ENCODE data around the gene PRKCE.

The PRKCE gene

GRCh38 chr2:46025081-46025480 lies 373.6 kb downstream of the PRKCE start:
- Histone ChIP-seq H2AK5ac (ENCODE audit: low read length) (no peak overlapping the region), H4K8ac (ENCODE audit: low read depth, low read length) (no peak overlapping the region), H3K79me2 (ENCODE audit: control insufficient read depth, insufficient read depth, low read length) (no peaks in the 10 kb centered on the region), H2BK5ac (ENCODE audit: low read length) (no peak overlapping the region), H3K79me1 (ENCODE audit: low read length) (no peaks in the 10 kb centered on the region), H3K4me3 (ENCODE audit: low read length) (no peak overlapping the region), H3K36me3 (ENCODE audit: control insufficient read depth, insufficient read depth, low read length) (no peaks in the 10 kb centered on the region), H3K18ac (ENCODE audit: low read length) (no peak overlapping the region), H2BK15ac (replicated peaks; ENCODE audit: low read depth) (no peak overlapping the region), H3K27ac (ENCODE audit: low read depth, low read length) (no peak overlapping the region), H3K56ac (ENCODE audit: low read length) (no peak overlapping the region), H4K5ac (ENCODE audit: low read length) (no peak overlapping the region), H2BK120ac (ENCODE audit: low read depth, low read length) (no peak overlapping the region), H3K27me3 (ENCODE audit: insufficient read depth, low read length, poor library complexity) (no peaks in the 10 kb centered on the region), H3K4me1 (ENCODE audit: control insufficient read depth, low read depth, low read length) (no peaks in the 10 kb centered on the region), H3K4ac (ENCODE audit: low read depth, low read length) (no peak overlapping the region), H3K23ac (ENCODE audit: low read length) (no peak overlapping the region), H3K9ac (ENCODE audit: low read length) (no peak overlapping the region), H3K4me2 (ENCODE audit: low read length) (no peak overlapping the region)
- no CpG with 5 or more reads among the region's 6 CpGs for WGBS (ENCODE audit: extremely low coverage, insufficient coverage, low lambda C conversion rate)
- DNase-seq, result no peak

- Histone ChIP-seq H3K79me1 (ENCODE audit: low read length) (no peaks in the 10 kb centered on the region), H3K27me3 (ENCODE audit: insufficient read depth, low read length, poor library complexity) (no peaks in the 10 kb centered on the region), H3K4ac (ENCODE audit: low read depth, low read length) (no peak overlapping the region), H2BK5ac (ENCODE audit: low read length) (no peak overlapping the region), H3K9ac (ENCODE audit: low read length) (no peak overlapping the region), H3K36me3 (ENCODE audit: control insufficient read depth, insufficient read depth, low read length) (no peaks in the 10 kb centered on the region), H3K56ac (ENCODE audit: low read length) (no peak overlapping the region), H2BK15ac (replicated peaks; ENCODE audit: low read depth) (no peak overlapping the region), H3K18ac (ENCODE audit: low read length) (no peak overlapping the region), H4K8ac (ENCODE audit: low read depth, low read length) (no peak overlapping the region), H3K4me3 (ENCODE audit: low read length) (no peak overlapping the region), H3K27ac (ENCODE audit: low read depth, low read length) (no peak overlapping the region), H2BK120ac (ENCODE audit: low read depth, low read length) (no peak overlapping the region), H4K5ac (ENCODE audit: low read length) (no peak overlapping the region), H3K4me2 (ENCODE audit: low read length) (no peak overlapping the region), H3K23ac (ENCODE audit: low read length) (no peak overlapping the region), H3K4me1 (ENCODE audit: control insufficient read depth, low read depth, low read length) (no peaks in the 10 kb centered on the region), H3K79me2 (ENCODE audit: control insufficient read depth, insufficient read depth, low read length) (no peaks in the 10 kb centered on the region), H2AK5ac (ENCODE audit: low read length) (no peak overlapping the region)
- WGBS (ENCODE audit: extremely low coverage, insufficient coverage, low lambda C conversion rate), result no CpG with 5 or more reads among the region's 1 CpG
- DNase-seq, result no peak
Measured at GRCh38 chr2:46025676-46026075, 374.2 kb downstream of the PRKCE start.

GRCh38 chr2:46026431-46026830 lies 375.0 kb downstream of the PRKCE start:
- Histone ChIP-seq H3K4me2 (ENCODE audit: low read length) (no peak overlapping the region), H3K56ac (ENCODE audit: low read length) (no peak overlapping the region), H3K27me3 (ENCODE audit: insufficient read depth, low read length, poor library complexity) (no peaks in the 10 kb centered on the region), H3K4me1 (ENCODE audit: control insufficient read depth, low read depth, low read length) (no peaks in the 10 kb centered on the region), H3K4ac (ENCODE audit: low read depth, low read length) (no peak overlapping the region), H3K4me3 (ENCODE audit: low read length) (no peak overlapping the region), H3K79me1 (ENCODE audit: low read length) (no peaks in the 10 kb centered on the region), H3K23ac (ENCODE audit: low read length) (no peak overlapping the region), H3K36me3 (ENCODE audit: control insufficient read depth, insufficient read depth, low read length) (no peaks in the 10 kb centered on the region), H4K8ac (ENCODE audit: low read depth, low read length) (no peak overlapping the region), H2BK15ac (replicated peaks; ENCODE audit: low read depth) (no peak overlapping the region), H3K79me2 (ENCODE audit: control insufficient read depth, insufficient read depth, low read length) (no peaks in the 10 kb centered on the region), H2BK5ac (ENCODE audit: low read length) (no peak overlapping the region), H3K18ac (ENCODE audit: low read length) (no peak overlapping the region), H2BK120ac (ENCODE audit: low read depth, low read length) (no peak overlapping the region), H3K9ac (ENCODE audit: low read length) (no peak overlapping the region), H4K5ac (ENCODE audit: low read length) (no peak overlapping the region), H3K27ac (ENCODE audit: low read depth, low read length) (no peak overlapping the region), H2AK5ac (ENCODE audit: low read length) (no peak overlapping the region)
- DNase-seq, result no peak
- WGBS (ENCODE audit: extremely low coverage, insufficient coverage, low lambda C conversion rate), result 100% methylated on average over 1 of the region's 1 CpG

GRCh38 chr2:46029332-46029811 lies 377.9 kb downstream of the PRKCE start:
- Histone ChIP-seq H2AK5ac (ENCODE audit: low read length) (no peak overlapping the region), H4K8ac (ENCODE audit: low read depth, low read length) (no peak overlapping the region), H3K18ac (ENCODE audit: low read length) (no peak overlapping the region), H3K4me1 (ENCODE audit: control insufficient read depth, low read depth, low read length) (no peaks in the 10 kb centered on the region), H2BK5ac (ENCODE audit: low read length) (no peak overlapping the region), H3K27me3 (ENCODE audit: insufficient read depth, low read length, poor library complexity) (no peaks in the 10 kb centered on the region), H3K23ac (ENCODE audit: low read length) (no peak overlapping the region), H3K79me1 (ENCODE audit: low read length) (no peaks in the 10 kb centered on the region), H3K27ac (ENCODE audit: low read depth, low read length) (no peak overlapping the region), H3K4me3 (ENCODE audit: low read length) (no peak overlapping the region), H2BK15ac (replicated peaks; ENCODE audit: low read depth) (no peak overlapping the region), H3K79me2 (ENCODE audit: control insufficient read depth, insufficient read depth, low read length) (no peaks in the 10 kb centered on the region), H2BK120ac (ENCODE audit: low read depth, low read length) (no peak overlapping the region), H3K4ac (ENCODE audit: low read depth, low read length) (no peak overlapping the region), H3K4me2 (ENCODE audit: low read length) (no peak overlapping the region), H3K9ac (ENCODE audit: low read length) (no peak overlapping the region), H3K36me3 (ENCODE audit: control insufficient read depth, insufficient read depth, low read length) (no peaks in the 10 kb centered on the region), H3K56ac (ENCODE audit: low read length) (no peak overlapping the region), H4K5ac (ENCODE audit: low read length) (no peak overlapping the region)
- no peak for DNase-seq
- WGBS (ENCODE audit: extremely low coverage, insufficient coverage, low lambda C conversion rate), result no CpG with 5 or more reads among the region's 5 CpGs

GRCh38 chr2:46030330-46030729 lies 378.9 kb downstream of the PRKCE start:
- Histone ChIP-seq H3K4me1 (ENCODE audit: control insufficient read depth, low read depth, low read length) (no peaks in the 10 kb centered on the region), H2AK5ac (ENCODE audit: low read length) (no peak overlapping the region), H3K23ac (ENCODE audit: low read length) (no peak overlapping the region), H3K56ac (ENCODE audit: low read length) (no peak overlapping the region), H3K36me3 (ENCODE audit: control insufficient read depth, insufficient read depth, low read length) (no peaks in the 10 kb centered on the region), H3K27ac (ENCODE audit: low read depth, low read length) (no peak overlapping the region), H3K18ac (ENCODE audit: low read length) (no peak overlapping the region), H3K79me1 (ENCODE audit: low read length) (no peaks in the 10 kb centered on the region), H3K9ac (ENCODE audit: low read length) (no peak overlapping the region), H4K5ac (ENCODE audit: low read length) (no peak overlapping the region), H2BK5ac (ENCODE audit: low read length) (no peak overlapping the region), H3K4me3 (ENCODE audit: low read length) (no peak overlapping the region), H3K27me3 (ENCODE audit: insufficient read depth, low read length, poor library complexity) (no peaks in the 10 kb centered on the region), H3K4ac (ENCODE audit: low read depth, low read length) (no peak overlapping the region), H2BK120ac (ENCODE audit: low read depth, low read length) (no peak overlapping the region), H2BK15ac (replicated peaks; ENCODE audit: low read depth) (no peak overlapping the region), H4K8ac (ENCODE audit: low read depth, low read length) (no peak overlapping the region), H3K79me2 (ENCODE audit: control insufficient read depth, insufficient read depth, low read length) (no peaks in the 10 kb centered on the region), H3K4me2 (ENCODE audit: low read length) (no peak overlapping the region)
- WGBS (ENCODE audit: extremely low coverage, insufficient coverage, low lambda C conversion rate), result no CpG with 5 or more reads among the region's 2 CpGs
- DNase-seq, result no peak

- Histone ChIP-seq H2BK15ac (replicated peaks; ENCODE audit: low read depth) (no peak overlapping the region), H3K23ac (ENCODE audit: low read length) (no peak overlapping the region), H3K18ac (ENCODE audit: low read length) (no peak overlapping the region), H3K4me1 (ENCODE audit: control insufficient read depth, low read depth, low read length) (no peaks in the 10 kb centered on the region), H3K4me3 (ENCODE audit: low read length) (no peak overlapping the region), H2AK5ac (ENCODE audit: low read length) (no peak overlapping the region), H3K79me2 (ENCODE audit: control insufficient read depth, insufficient read depth, low read length) (no peaks in the 10 kb centered on the region), H2BK120ac (ENCODE audit: low read depth, low read length) (peak overlapping the region; percentile 51), H3K27ac (ENCODE audit: low read depth, low read length) (no peak overlapping the region), H3K9ac (ENCODE audit: low read length) (no peak overlapping the region), H4K5ac (ENCODE audit: low read length) (no peak overlapping the region), H3K36me3 (ENCODE audit: control insufficient read depth, insufficient read depth, low read length) (no peaks in the 10 kb centered on the region), H3K4ac (ENCODE audit: low read depth, low read length) (no peak overlapping the region), H3K4me2 (ENCODE audit: low read length) (no peak overlapping the region), H4K8ac (ENCODE audit: low read depth, low read length) (no peak overlapping the region), H2BK5ac (ENCODE audit: low read length) (no peak overlapping the region), H3K56ac (ENCODE audit: low read length) (no peak overlapping the region), H3K79me1 (ENCODE audit: low read length) (no peaks in the 10 kb centered on the region), H3K27me3 (ENCODE audit: insufficient read depth, low read length, poor library complexity) (no peaks in the 10 kb centered on the region)
- WGBS (ENCODE audit: extremely low coverage, insufficient coverage, low lambda C conversion rate), result no CpG with 5 or more reads among the region's 8 CpGs
- DNase-seq, result no peak
Measured at GRCh38 chr2:46032161-46032813, 380.8 kb downstream of the PRKCE start.
